Muscle of back (tissue), 11 donors: ENCODE measurements around the gene SYT6. TPM values are rescaled to one million over a fixed set of nuclear protein-coding genes. Genes with fewer than 3 reads are reported as not detected.
A peak's percentile ranks its signal among the peaks of the same experiment; 100 is the strongest.
"Not testable (repeated sequence)": the region's sequence is repeated elsewhere in the genome, so short reads cannot be mapped to it uniquely, and the experiment has no call there.

Source experiments
- DNase-seq, 3 donors: peaks; one replicate each; pipeline versions ENCODE4 v3.0.0 to v3.0.0-alpha.2; 2013
- polyA plus RNA-seq, 10 donors: library from polyadenylated mRNA; unstranded; fragments of 120-200 nt; gene quantifications; one replicate each; pipeline ENCODE4 v1.2.1, GENCODE V29; 2013; ENCODE audit not compliant: insufficient read length in 10 of 10

Gene SYT6
- polyA plus RNA-seq, 10 donors, result 0.88 to 1.8 (median 1.3) TPM

DNA sequence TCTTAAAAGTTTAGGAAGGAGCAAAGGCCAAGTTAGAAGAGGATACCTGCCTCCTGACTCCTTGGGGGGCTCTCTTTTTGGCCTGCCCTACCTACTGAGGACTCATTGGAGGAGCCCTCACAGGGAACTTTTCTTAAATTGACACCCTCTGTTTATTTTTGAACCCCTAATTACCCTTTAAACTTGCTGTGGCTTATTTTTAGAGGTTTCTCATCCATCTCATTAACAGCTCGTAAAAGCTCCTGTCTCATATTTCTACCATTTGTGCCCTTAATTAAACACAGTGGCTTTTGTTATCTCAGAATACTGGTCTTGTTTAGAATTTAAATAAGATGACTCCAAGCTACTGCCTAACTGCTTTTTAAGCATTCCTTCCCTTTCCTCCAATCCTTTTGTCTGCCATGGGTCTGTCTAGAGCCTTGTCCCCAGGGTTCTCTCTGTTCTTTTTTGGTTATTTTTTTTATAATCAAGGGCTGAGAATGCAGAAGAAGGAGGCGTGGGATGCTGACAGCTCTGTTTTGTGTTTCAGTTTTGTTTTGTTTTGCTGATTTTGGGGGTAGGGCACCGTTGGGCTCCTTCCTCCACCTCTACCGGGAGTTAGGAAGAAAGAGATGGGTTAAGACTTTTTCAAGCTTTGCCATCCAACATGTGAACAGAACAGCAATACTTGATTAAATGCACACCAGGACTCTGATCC lies 78.0 kb downstream of the SYT6 start:
- DNase-seq, result no peak

DNA sequence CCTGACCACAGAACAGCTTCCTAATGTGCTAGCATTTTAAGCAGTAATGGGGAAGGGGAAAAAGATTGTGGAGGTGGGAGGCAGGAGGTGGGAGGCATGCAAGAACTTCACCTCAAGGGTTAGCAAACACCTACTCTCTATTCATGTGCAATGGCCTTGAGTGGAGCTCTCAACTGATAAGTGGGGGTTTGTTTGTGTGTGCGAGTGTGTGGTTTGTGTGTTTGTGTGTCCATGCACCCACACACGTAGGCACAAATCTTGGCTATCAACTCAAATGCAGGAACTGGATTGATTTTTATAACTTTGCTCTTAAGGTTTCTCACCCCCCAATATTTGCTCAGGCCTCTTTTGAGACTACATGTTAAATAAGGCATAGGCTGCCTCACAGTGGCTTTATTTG lies 78.6 kb downstream of the SYT6 start:
- DNase-seq, result no peak

DNA sequence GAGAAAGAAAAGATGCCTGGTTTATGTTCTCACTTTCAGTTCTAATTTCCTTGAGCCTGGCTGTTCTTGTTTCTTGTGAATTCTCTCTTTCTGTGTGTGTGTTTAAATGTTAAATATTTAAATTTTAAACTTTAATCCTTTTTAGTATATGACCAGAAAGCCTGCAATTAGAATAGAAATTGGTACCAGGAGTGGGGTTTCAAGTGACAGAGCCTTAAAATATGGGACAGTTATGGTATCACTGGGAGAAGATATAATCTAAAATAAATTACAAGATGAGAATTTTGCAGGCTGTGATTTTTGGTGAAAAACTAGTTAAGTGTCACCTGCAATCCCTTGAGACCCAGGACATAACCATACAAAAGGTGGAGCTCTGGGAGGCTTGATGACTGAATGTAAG lies 81.4 kb downstream of the SYT6 start:
- DNase-seq, result no peak

DNA sequence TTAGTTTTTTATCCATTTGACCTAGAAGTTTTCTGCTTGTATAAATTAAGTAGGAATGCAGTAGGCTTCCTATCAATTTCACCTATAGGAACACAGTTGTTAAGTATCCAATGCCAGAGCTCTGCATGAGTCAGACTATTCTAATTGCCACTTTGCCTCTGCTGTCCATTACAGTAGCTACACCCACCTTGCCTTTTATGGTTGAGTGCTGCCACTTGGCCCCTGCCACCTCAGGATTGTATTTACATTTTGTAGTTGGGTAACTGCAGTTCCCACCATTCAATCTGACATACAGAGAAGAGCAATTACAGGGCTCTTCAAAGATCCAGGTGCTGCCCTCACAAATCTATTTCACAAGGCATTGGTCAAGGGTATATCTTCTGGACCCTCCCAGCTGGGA lies 83.9 kb downstream of the SYT6 start:
- not testable (repeated sequence) for DNase-seq

DNA sequence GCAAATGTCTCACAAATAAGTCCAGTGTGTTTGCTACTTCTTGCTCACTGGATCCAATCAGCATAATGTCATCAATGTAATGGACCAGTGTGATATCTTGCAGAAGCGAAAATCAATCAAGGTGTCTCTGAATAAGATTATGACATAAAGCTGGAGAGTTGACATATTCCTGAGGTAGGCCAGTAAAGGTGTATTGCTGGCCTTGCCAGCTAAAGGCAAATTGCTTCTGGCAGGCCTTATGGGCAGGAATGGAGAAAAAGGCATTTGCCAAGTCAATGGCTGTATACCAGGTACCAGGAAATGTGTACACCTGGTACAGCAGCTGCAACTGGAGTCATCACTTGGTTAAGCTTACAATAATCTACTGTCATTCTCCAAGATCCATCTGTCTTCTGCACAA lies 85.0 kb downstream of the SYT6 start:
- not testable (repeated sequence) for DNase-seq

DNA sequence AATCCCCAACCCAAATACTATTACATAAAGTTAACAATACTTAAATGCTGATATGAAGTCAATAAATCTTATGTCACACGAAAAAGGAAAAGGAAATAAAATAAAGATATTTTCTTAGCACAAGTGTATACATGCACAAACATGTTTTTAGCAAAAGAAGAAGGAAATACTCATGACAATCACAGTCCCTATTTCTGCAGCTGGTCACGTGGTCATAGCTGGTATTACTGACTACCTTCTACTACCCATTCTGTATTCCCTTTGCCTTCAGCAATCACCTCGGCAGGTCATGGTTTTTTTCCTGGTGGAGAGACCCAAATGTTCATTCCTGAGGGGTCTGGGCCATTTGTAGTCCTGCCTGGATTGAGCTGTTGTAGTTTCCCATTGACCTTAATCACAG lies 88.0 kb downstream of the SYT6 start:
- DNase-seq, result not testable (repeated sequence)

DNA sequence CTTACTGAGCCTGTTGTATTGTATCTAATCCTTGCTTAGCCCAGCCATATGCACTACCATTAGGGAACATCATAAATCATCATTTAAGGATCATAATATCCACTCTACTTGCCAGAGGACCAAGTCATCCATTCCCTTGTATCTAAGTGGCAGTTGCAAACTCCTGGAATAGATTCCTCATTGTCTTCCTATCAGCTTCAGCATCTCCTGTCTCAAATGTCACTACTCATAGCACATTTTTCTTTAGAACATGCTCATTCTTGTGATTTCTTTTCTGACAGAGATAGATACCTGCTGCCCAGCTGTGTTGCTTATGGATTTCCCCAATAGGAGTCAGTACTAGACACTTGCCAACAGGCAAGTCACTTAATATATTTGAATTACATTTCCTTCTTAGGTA lies 90.1 kb downstream of the SYT6 start:
- DNase-seq, result no peak

DNA sequence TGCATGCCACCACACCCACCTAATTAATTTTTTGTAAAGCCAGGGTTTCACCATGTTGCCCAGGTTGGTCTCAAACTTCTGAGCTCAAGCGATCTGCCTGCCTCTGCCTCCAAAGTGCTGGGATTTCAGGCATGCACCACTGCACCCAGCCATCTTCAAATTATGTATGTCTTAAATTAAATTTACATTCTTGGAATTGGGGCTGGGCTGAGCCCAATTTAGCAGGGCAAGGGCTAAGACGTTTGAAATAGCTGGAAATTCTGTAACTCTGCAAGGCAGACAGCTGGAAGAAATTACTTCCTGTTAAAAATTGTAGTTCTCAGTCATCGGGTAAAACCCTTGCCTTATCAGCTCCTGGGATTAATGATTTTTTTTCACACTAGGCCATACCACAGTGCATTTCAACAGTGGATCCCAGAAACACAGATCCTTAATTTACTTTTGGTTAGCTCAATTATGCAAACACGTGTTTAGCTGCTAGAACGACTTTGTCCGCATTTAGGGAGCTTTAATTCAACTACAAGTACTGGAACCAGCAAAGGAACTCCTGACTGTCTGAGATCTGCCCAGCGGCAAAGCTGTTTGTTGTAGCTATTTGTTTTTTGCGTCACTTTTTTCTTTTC lies 91.1 kb downstream of the SYT6 start:
- peak in 1 of 3 donors; percentile 18 for DNase-seq

DNA sequence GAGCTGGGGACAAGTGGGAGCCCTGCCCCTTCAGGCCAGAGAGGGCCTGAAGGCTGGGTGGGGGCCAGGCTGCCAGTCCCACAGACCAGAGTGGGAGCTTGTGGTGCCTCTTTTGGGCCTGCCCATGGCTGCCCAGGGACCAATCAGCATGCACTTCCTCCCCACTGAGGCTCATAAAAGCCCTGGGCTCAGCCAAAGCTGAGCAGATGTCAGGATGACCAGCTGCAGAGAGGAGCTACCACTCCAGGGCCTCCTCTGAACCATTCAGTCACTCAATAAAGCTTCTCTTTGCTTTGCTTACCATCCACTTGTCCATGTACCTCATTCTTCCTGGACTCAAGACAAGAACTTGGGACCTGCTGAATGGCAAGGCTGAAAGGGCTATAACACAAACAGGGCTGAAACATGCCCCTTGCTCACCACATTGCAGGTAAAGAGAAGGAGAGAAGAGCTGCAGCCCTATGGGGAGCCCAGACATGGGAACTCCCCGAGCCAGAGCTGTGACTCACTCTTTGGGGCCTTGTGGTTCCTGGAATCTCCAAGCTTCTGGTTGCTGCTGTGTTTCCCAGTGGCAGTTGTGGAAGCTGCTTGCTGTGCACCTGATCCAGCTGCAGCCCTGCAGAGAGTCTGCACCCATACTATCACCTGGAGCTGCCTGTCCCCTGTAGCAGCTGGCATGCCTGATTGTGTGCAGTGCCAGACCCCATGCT lies 92.4 kb downstream of the SYT6 start:
- no peak for DNase-seq

DNA sequence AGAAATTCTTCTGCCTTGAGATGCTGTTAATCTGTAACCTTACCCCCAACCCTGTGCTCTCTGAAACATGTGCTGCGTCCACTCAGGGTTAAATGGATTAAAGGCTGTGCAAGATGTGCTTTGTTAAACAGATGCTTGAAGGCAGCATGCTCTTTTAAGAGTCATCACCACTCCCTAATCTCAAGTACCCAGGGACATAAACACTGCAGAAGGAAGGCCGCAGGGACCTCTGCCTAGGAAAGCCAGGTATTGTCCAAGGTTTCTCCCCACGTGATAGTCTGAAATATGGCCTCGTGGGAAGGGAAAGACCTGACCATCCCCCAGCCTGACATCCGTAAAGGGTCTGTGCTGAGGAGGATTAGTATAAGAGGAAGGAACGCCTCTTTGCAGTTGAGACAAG lies 95.4 kb downstream of the SYT6 start:
- DNase-seq, result not testable (repeated sequence)

DNA sequence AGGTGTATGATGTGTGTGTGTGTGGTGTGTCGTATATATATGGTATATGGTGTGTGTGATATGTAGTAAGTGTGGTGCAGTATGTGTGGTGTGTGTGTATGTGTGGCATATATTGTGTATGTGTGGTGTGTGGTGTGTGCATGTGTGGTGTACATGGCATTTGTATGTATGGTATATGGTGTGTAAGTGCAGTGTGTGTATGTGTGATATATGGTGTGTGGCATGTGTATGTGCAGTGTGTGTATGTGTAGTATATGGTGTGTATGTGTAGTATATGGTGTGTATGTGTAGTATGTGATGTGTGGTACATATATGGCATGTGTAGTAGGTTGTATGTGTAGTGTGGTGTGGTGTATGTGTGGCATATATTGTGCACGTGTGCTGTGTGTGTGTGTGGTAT lies 99.5 kb downstream of the SYT6 start:
- no peak for DNase-seq

DNA sequence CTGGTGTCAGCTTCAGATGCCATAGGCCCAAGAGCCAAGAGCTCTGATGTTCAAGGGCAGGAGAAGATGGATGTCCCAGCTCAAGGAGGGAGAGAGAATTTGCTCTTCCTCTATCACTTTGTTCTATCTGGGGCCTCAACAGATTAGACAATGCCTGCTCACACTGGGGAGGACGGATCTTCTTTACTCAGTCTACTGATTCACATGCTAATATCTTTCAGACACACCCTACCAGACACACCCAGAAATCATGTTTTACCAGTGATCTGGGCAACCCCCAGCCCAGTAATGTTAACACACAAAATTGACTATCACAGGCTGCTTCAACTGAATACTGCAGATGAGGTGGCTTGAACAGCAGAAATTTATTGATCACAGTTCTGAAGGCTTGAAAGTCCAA lies 105.4 kb downstream of the SYT6 start:
- DNase-seq, result no peak

DNA sequence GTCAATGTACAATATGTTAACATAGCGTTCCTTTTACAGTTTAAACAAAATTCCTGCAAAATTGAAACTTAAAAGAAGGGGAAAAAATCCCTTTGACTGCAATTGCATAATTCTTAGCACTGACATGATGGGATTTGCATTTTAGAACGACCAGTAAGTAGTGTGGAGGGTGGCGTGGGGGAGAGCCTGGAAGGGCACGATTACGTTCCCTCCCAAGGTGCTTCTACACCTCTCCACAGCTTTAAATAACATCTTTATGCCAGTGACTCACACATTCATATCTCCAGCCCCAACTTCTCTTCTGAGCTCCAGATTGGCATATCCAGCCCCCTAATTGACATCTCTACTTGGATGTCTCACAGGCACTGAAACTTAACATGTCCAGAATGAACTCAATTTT lies 110.1 kb downstream of the SYT6 start:
- DNase-seq, result no peak

DNA sequence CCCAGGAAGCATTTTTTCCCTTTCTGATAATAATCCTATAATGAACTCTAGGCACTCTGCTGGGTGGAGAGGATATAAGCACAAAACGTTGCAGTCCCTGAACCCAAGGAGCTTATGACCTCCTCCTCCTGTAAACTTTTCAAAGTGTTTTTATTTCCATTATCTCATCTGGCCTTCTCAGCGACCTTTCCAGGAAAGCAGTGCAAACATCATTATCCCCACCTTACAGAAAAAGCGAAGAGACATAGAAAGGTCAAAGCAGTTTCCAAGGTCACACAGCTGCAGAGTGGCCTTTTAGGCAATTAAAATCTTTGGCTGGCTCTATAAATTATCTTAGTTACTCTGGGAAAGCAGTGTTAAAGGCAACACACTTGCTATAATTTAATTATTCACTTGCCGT lies 110.6 kb downstream of the SYT6 start:
- peak in 1 of 3 donors; percentile 34 for DNase-seq

DNA sequence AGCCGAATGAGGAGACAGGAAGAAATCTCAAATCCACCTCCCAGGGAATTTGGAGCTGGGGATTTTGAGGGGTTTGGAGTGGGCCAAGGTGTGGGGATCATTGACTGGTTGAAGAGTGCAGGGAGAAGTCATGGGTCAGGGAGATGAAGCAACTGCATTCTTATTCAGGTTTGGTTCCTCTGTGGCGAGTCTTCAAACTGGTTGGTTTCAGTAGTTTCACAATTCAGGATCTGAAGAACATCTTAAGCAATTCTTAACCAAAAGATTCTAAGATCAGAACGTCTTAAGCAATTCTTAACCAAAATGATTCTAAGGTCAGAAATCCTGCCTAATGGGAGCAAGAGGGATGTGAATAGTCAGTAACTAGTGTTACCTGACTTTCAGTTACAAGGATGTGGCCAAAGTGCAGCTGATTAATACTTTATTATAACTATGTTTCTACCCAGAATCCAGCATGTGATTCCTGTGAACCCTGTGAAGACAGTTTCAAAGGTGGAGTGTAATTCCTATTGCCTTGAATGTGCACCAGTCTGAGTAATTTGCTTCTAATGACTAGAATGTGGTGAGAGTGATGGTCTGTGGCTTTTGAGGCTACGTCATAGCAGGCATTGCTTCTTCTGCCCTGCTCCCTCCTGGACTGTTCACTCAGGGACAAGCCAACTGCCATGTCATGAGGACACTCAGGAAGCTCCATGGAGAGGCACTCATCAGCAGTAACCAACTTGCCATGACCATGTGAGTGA lies 113.2 kb downstream of the SYT6 start:
- DNase-seq, result no peak

Other genes starting within 250 kb of the SYT6 start
- 10 to 100 TPM; 16.9 to 46.5 (median 23.1) TPM for gene AP4B1, start 249.1 kb downstream of the SYT6 start, polyA plus RNA-seq
- 10 to 100 TPM in 4 of 10 donors, 1 to 10 TPM in 6; 7.6 to 11.6 (median 9.0) TPM for gene DCLRE1B, start 248.5 kb downstream of the SYT6 start, polyA plus RNA-seq
- 10 to 100 TPM; 26.5 to 37.3 (median 30.9) TPM for gene HIPK1, start 224.5 kb downstream of the SYT6 start, polyA plus RNA-seq
- gene OLFML3, start 174.4 kb downstream of the SYT6 start, polyA plus RNA-seq, result 100 to 1,000 TPM; 115 to 220 (median 167) TPM